Measurements from ENCODE around the gene SELENON. TPM values are rescaled to one million over a fixed set of nuclear protein-coding genes. Genes with fewer than 3 reads are reported as not detected.

The SELENON gene
- polyA plus RNA-seq, 4 donors, result 84.6 to 92.8 (median 88.8) TPM

GRCh38 chr1:25858906-25859789, 59.2 kb downstream of the SELENON start, which contains the start of gene AUNIP:
AUNIP (minus strand) TSS chr1:25859457; CDS start chr1:25859357, 100 bp downstream.
- peak in 3 of 4 donors; percentile 74 to 79 (median 78) for DNase-seq (ENCODE audit: low read depth in 4 of 4, low spot score in 3 of 4)

- no peak for DNase-seq (ENCODE audit: low read depth in 4 of 4, low spot score in 3 of 4)
Observed at GRCh38 chr1:25861316-25862286, 61.6 kb downstream of the SELENON start.

- no peak for DNase-seq (ENCODE audit: low read depth in 4 of 4, low spot score in 3 of 4)
Observed at GRCh38 chr1:25862785-25863485, 62.9 kb downstream of the SELENON start.

GRCh38 chr1:25863486-25864262, 63.7 kb downstream of the SELENON start:
- DNase-seq (ENCODE audit: low read depth in 4 of 4, low spot score in 3 of 4), result no peak

GRCh38 chr1:25864434-25864833, 64.4 kb downstream of the SELENON start:
- no peak for DNase-seq (ENCODE audit: low read depth in 4 of 4, low spot score in 3 of 4)

- DNase-seq (ENCODE audit: low read depth in 4 of 4, low spot score in 3 of 4), result no peak
Observed at GRCh38 chr1:25866288-25866687, 66.3 kb downstream of the SELENON start.

GRCh38 chr1:25867210-25867991, 67.4 kb downstream of the SELENON start:
- DNase-seq (ENCODE audit: low read depth in 4 of 4, low spot score in 3 of 4), result peak in 2 of 4 donors; percentile 51 to 73

Other genes with a start within 250 kb of the SELENON start
- gene MAN1C1, start 183.4 kb upstream of the SELENON start, polyA plus RNA-seq (ENCODE audit: insufficient read length in 4 of 4), result 10 to 100 TPM; 16.2 to 18.7 (median 17.5) TPM
- gene MTFR1L, start 19.8 kb downstream of the SELENON start, polyA plus RNA-seq (ENCODE audit: insufficient read length in 4 of 4), result 100 to 1,000 TPM in 2 of 4 donors, 10 to 100 TPM in 2; 87.9 to 106 (median 96.7) TPM
- gene AUNIP, start 59.3 kb downstream of the SELENON start, polyA plus RNA-seq (ENCODE audit: insufficient read length in 4 of 4), result 1 to 10 TPM; 2.8 to 4.7 (median 4.2) TPM
- gene PAQR7, start 75.5 kb downstream of the SELENON start, polyA plus RNA-seq (ENCODE audit: insufficient read length in 4 of 4), result 10 to 100 TPM; 27.3 to 32.4 (median 30.5) TPM
- gene STMN1, start 106.2 kb downstream of the SELENON start, polyA plus RNA-seq (ENCODE audit: insufficient read length in 4 of 4), result 1,000 to 10,000 TPM; 1,142 to 1,361 (median 1,291) TPM
- 10 to 100 TPM; 17.1 to 22.2 (median 19.1) TPM for gene PAFAH2, start 197.9 kb downstream of the SELENON start, polyA plus RNA-seq (ENCODE audit: insufficient read length in 4 of 4)
- gene EXTL1, start 221.6 kb downstream of the SELENON start, polyA plus RNA-seq (ENCODE audit: insufficient read length in 4 of 4), result 1 to 10 TPM; 1.0 to 1.7 (median 1.4) TPM
- gene SLC30A2, start 245.9 kb downstream of the SELENON start, polyA plus RNA-seq (ENCODE audit: insufficient read length in 4 of 4), result 1 to 10 TPM; 3.1 to 6.8 (median 4.8) TPM